ENCODE data around the gene DLL1. TPM values are rescaled to one million over a fixed set of nuclear protein-coding genes. Genes with fewer than 3 reads are reported as not detected.

The DLL1 gene
- total RNA-seq, 1 experiment from 2014 or later = 1.1 TPM

- DNase-seq (ENCODE audit: low read depth) = no peak
- in situ Hi-C loops (cut with HindIII; ENCODE audit: low pct_unique_long_range_greater_than_20kb, low sequenced_read_pairs) = no loop called here
Measured at GRCh38 chr6:170286934-170287265, 4.0 kb downstream of the DLL1 start.

- in situ Hi-C loops (cut with HindIII; ENCODE audit: low pct_unique_long_range_greater_than_20kb, low sequenced_read_pairs) = no loop called here
- no peak for DNase-seq (ENCODE audit: low read depth)
Measured at GRCh38 chr6:170286246-170286933, 4.5 kb downstream of the DLL1 start.

GRCh38 chr6:170285482-170285881 is 5.4 kb downstream of the DLL1 start:
- no peak for DNase-seq (ENCODE audit: low read depth)
- in situ Hi-C loops (cut with HindIII; ENCODE audit: low pct_unique_long_range_greater_than_20kb, low sequenced_read_pairs) = no loop called here

GRCh38 chr6:170284866-170285469 is 5.9 kb downstream of the DLL1 start:
- in situ Hi-C loops (cut with HindIII; ENCODE audit: low pct_unique_long_range_greater_than_20kb, low sequenced_read_pairs) = no loop called here

GRCh38 chr6:170284126-170284773 is 6.6 kb downstream of the DLL1 start:
- DNase-seq (ENCODE audit: low read depth) = no peak

More at GRCh38 chr6:170284866-170285469, 5.9 kb downstream of the DLL1 start:
- DNase-seq (ENCODE audit: low read depth) = no peak

GRCh38 chr6:170283212-170284081 is 7.4 kb downstream of the DLL1 start:
- DNase-seq (ENCODE audit: low read depth) = no peak

More at GRCh38 chr6:170284126-170284773, 6.6 kb downstream of the DLL1 start:
- in situ Hi-C loops (cut with HindIII; ENCODE audit: low pct_unique_long_range_greater_than_20kb, low sequenced_read_pairs) = no loop called here

GRCh38 chr6:170282512-170283158 is 8.2 kb downstream of the DLL1 start:
- in situ Hi-C loops (cut with HindIII; ENCODE audit: low pct_unique_long_range_greater_than_20kb, low sequenced_read_pairs) = no loop called here
- DNase-seq (ENCODE audit: low read depth) = no peak

More at GRCh38 chr6:170283212-170284081, 7.4 kb downstream of the DLL1 start:
- in situ Hi-C loops (cut with HindIII; ENCODE audit: low pct_unique_long_range_greater_than_20kb, low sequenced_read_pairs) = no loop called here

- in situ Hi-C loops (cut with HindIII; ENCODE audit: low pct_unique_long_range_greater_than_20kb, low sequenced_read_pairs) = no loop called here
- no peak for DNase-seq (ENCODE audit: low read depth)
Measured at GRCh38 chr6:170281331-170282292, 9.3 kb downstream of the DLL1 start.

- no peak for DNase-seq (ENCODE audit: low read depth)
- in situ Hi-C loops (cut with HindIII; ENCODE audit: low pct_unique_long_range_greater_than_20kb, low sequenced_read_pairs) = no loop called here
Measured at GRCh38 chr6:170280689-170281045, 10.2 kb downstream of the DLL1 start.

GRCh38 chr6:170279977-170280688 is 10.7 kb downstream of the DLL1 start:
- in situ Hi-C loops (cut with HindIII; ENCODE audit: low pct_unique_long_range_greater_than_20kb, low sequenced_read_pairs) = no loop called here
- peak; percentile 59 for DNase-seq (ENCODE audit: low read depth)

- no peak for DNase-seq (ENCODE audit: low read depth)
- in situ Hi-C loops (cut with HindIII; ENCODE audit: low pct_unique_long_range_greater_than_20kb, low sequenced_read_pairs) = no loop called here
Measured at GRCh38 chr6:170279426-170279825, 11.5 kb downstream of the DLL1 start.

GRCh38 chr6:170278743-170279094 is 12.2 kb downstream of the DLL1 start:
- DNase-seq (ENCODE audit: low read depth) = no peak
- in situ Hi-C loops (cut with HindIII; ENCODE audit: low pct_unique_long_range_greater_than_20kb, low sequenced_read_pairs) = no loop called here

- no peak for DNase-seq (ENCODE audit: low read depth)
- in situ Hi-C loops (cut with HindIII; ENCODE audit: low pct_unique_long_range_greater_than_20kb, low sequenced_read_pairs) = no loop called here
Measured at GRCh38 chr6:170277893-170278742, 12.8 kb downstream of the DLL1 start.

GRCh38 chr6:170276369-170277057 is 14.4 kb downstream of the DLL1 start:
- DNase-seq (ENCODE audit: low read depth) = no peak
- in situ Hi-C loops (cut with HindIII; ENCODE audit: low pct_unique_long_range_greater_than_20kb, low sequenced_read_pairs) = no loop called here

GRCh38 chr6:170274713-170275560 is 15.9 kb downstream of the DLL1 start:
- DNase-seq (ENCODE audit: low read depth) = no peak
- in situ Hi-C loops (cut with HindIII; ENCODE audit: low pct_unique_long_range_greater_than_20kb, low sequenced_read_pairs) = no loop called here
